Hepatocyte (in vitro differentiated cells): ENCODE data around the gene CIITA.

Experiments
- CTCF ChIP-seq: fragments of 200-600 bp; sonication (generic); IDR thresholded peaks from 2 replicates; pipeline ENCODE4 v1.5.1; 2016; ENCODE audit warnings: antibody characterized with exemption, mild to moderate bottlenecking; ENCODE audit not compliant: poor library complexity
- EZH2 ChIP-seq: fragments of 200-600 bp; sonication (generic); IDR thresholded peaks from 2 replicates; pipeline ENCODE4 v1.6.1; 2016; ENCODE audit warnings: antibody characterized with exemption, mild to moderate bottlenecking, borderline replicate concordance
- EZH2phosphoT487 ChIP-seq: fragments of 200-600 bp; sonication (generic); IDR thresholded peaks from one replicate; pipeline ENCODE4 v1.6.1; 2018; ENCODE audit warnings: antibody characterized with exemption, mild to moderate bottlenecking, low read depth, moderate library complexity; ENCODE audit not compliant: unreplicated experiment, severe bottlenecking

- no peak for TF ChIP-seq CTCF
- no peak for TF ChIP-seq EZH2
- TF ChIP-seq EZH2phosphoT487 = no peak
These were observed 42.2 kb upstream of the CIITA start for GRCh38 chr16:10834766-10835165.
